ENCODE data around the gene ZNF865.

GRCh38 chr19:55578031-55578760, 27.3 kb upstream of the ZNF865 start:
- TF ChIP-seq, protein P1, sequence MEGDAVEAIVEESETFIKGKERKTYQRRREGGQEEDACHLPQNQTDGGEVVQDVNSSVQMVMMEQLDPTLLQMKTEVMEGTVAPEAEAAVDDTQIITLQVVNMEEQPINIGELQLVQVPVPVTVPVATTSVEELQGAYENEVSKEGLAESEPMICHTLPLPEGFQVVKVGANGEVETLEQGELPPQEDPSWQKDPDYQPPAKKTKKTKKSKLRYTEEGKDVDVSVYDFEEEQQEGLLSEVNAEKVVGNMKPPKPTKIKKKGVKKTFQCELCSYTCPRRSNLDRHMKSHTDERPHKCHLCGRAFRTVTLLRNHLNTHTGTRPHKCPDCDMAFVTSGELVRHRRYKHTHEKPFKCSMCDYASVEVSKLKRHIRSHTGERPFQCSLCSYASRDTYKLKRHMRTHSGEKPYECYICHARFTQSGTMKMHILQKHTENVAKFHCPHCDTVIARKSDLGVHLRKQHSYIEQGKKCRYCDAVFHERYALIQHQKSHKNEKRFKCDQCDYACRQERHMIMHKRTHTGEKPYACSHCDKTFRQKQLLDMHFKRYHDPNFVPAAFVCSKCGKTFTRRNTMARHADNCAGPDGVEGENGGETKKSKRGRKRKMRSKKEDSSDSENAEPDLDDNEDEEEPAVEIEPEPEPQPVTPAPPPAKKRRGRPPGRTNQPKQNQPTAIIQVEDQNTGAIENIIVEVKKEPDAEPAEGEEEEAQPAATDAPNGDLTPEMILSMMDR (IDR thresholded peaks at IDR 0.05; ENCODE audit: control extremely low read depth in 1 of 3, insufficient read depth in 1 of 3, low read depth in 1 of 3, low read length in 3 of 3): no peak
- TF ChIP-seq MAFK (IDR thresholded peaks at IDR 0.05; ENCODE audit: low read depth, low read length): no peak
- no peak for TF ChIP-seq EZH2 (IDR thresholded peaks at IDR 0.05; ENCODE audit: low read depth, low read length, severe bottlenecking)
- TF ChIP-seq POLR2AphosphoS5 (IDR thresholded peaks at IDR 0.05; ENCODE audit: low read depth, low read length): no peak

Data from H1 (cell line).